GM19351 (cell line): ENCODE results near the gene CAMK2N2.
A peak's percentile ranks its signal among the peaks of the same experiment; 100 is the strongest.

ENCODE experiments used
- ATAC-seq: cut with Tn5 transposase; IDR thresholded peaks from one replicate; pipeline ENCODE4 v1.9.1; 2021; ENCODE audit warnings: mild to moderate bottlenecking, moderate library complexity; ENCODE audit not compliant: unreplicated experiment

Gene CAMK2N2

DNA sequence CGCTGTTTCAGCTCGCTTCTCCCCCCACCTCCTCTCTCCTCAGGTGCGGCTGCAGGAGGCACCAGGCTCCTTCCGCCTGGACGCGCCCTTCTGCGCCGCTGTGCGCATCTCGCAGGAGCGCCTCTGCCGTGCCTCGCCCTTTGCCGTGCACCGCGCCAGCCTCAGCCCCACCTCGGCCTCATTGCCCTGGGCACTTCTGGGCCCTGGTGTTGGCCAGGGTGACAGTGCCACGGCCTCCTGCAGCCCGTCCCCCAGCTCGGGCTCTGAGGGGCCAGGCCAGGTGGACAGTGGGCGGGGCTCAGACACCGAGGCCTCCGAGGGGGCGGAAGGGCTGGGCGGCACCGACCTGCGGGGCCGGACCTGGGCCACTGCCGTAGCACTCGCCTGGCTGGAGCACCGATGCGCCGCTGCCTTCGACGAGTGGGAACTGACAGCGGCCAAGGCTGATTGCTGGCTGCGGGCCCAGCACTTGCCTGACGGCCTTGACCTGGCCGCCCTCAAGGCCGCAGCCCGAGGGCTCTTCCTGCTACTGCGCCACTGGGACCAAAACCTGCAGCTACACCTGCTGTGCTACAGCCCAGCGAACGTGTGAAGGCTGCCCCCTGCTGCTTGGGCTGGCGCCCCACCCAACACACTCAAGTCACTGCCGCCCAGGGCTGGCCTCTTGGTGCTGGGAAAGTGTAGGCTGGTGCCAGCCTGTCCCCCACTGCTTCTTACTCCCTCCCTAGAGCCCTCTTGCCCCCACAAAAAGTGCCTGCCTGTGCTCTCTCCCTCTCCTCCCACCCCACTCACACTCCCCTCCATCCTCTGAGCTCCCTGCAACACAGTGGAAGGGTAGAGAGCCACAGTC is 19.7 kb downstream of the CAMK2N2 start:
- ATAC-seq: no peak

- ATAC-seq: no peak
Measured at GRCh38 chr3:184241141-184241446, 20.3 kb downstream of the CAMK2N2 start.

DNA sequence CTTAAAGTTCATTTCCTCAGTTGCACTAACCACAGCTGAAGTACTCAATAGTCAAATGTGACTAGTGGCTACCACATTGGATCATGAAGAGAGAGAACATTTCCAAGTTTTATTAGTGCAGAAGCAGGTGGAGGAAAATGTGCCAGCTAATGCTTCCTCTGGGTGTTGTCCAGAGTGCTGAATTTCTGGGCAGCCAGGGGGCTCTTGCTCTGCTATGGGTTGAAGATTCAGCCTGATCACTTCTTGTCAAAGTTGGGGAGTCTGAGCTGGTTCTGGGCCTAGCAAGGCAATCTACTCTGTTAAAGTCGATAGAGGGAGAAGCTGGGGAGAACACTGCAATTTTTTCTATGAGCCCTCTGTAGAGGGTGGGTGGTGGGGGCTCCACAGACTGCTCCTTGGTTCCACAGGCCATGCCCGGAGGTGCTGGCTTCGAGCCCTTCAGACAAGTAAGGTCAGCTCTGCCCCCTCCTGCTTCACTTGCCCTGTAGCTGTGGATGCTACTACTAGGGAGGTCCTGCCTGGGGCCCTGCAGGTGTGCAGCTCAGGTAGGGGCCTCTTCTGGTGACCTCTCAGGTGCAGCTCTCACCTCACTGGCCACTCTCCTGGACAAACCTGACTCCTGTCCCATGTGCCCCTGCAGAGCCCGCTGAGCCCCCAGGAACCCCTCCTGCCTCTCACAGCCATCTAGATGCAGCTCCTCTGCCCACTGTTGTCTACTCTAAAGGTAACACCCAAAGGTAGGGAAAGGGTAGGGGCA is 20.8 kb downstream of the CAMK2N2 start:
- ATAC-seq: no peak

DNA sequence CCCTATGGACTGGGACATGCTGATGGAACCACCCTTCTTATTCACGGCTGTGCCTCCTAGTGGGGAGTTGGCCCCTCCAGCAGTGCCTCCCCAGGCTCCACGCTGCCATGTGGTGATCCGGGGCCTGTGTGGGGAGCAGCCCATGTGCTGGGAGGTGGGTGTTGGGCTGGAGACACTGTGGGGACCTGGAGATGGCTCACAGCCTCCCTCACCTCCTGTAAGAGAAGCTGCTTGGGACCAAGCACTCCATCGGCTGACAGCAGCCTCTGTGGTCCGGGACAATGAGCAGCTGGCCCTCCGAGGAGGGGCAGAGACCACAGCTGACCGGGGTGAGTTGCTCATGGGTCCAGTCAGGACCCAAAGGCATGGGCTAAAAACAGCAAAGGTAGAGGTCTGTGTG is 21.6 kb downstream of the CAMK2N2 start:
- ATAC-seq: no peak

- no peak for ATAC-seq
Measured at GRCh38 chr3:184239221-184239620, 22.1 kb downstream of the CAMK2N2 start.

DNA sequence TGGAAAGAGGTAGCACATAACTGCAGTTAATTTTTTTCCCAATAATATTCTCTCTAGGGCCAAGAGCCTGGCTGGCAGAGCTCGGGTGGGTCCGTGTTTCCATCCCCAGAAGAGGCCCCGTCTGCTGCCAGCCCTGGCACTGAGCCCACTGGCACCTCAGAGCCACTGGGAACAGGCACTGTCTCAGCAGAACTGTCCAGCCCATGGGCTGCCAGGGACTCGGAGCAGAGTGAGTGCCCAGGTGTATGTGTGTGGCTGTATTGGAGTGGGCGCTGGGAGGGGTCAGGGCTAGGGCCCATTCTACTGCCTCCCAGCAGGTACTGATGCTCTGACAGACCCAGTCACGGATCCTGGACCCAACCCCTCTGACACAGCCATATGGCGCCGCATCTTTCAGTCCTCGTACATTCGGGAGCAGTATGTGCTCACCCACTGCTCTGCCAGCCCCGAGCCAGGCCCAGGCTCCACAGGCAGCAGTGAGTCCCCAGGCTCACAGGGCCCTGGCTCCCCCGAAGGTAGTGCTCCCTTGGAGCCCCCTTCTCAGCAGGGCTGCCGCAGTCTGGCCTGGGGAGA is 23.0 kb downstream of the CAMK2N2 start:
- no peak for ATAC-seq

- ATAC-seq: no peak
Measured at GRCh38 chr3:184237807-184238206, 23.5 kb downstream of the CAMK2N2 start.

GRCh38 chr3:184237211-184237610 is 24.1 kb downstream of the CAMK2N2 start:
- no peak for ATAC-seq

DNA sequence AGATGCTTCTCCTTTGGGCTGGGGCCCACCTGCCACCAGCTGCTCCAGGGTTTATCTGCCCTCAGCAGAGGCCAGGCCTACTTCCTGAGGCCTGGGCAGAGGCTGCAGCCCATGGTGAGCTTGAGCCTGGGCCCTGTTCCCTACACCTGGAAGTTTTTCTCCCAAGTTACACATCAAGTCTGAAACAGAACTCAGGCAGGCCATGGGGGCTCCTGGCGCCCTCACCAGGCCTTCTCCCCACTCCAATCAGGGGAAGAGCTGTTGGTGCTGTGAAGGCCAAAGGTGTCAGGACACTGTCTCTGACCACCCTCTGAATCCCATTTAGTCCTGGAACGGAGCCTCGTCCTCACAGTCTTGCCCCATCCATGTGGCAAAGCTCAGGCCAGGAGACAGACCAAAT is 24.7 kb downstream of the CAMK2N2 start:
- ATAC-seq: no peak

DNA sequence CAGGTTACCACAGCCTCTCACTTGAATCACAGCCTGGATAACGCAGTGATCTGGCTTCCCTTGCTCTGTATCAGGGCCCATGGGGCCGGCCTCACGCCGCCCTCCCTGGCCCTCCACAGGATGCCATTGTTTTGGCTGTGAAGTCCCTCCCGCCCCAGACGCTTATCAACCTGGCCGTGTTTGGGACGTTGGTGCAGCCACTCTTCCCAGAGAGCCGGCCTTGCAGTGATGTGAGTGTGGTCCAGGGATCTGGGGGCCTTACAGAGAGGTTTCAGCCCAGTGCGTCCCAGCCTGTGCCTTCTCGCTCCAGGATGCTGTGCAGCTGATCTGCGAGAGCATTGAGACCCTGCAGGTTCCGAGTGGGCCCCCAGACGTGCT is 25.3 kb downstream of the CAMK2N2 start:
- ATAC-seq: no peak

DNA sequence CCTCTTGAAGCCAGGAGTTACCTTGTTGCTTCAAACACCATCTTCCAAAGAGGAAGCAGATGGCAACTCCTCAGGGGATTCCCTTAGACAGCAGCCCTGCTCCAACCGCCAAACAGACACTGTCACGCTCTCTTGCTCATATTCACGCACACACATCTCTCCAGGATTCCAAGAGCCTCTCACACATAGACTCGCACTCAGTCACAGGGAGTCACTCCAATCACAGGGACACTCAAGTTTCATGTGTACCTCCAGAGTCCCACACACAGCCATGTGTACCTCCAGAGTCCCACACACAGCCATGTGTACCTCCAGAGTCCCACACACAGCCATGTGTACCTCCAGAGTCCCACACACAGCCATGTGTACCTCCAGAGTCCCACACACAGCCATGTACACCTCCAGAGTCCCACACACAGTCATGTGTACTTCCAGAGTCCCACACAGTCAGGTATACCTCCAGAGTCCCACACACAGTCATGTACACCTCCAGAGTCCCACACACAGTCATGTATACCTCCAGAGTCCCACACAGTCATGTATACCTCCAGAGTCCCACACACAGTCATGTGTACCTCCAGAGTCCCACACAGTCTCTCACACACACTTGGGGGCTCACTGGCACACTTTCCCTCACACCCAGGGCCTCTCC is 25.8 kb downstream of the CAMK2N2 start:
- ATAC-seq: no peak

- ATAC-seq: no peak
Measured at GRCh38 chr3:184234671-184235380, 26.5 kb downstream of the CAMK2N2 start.

- ATAC-seq: no peak
Measured at GRCh38 chr3:184234224-184234623, 27.1 kb downstream of the CAMK2N2 start.

DNA sequence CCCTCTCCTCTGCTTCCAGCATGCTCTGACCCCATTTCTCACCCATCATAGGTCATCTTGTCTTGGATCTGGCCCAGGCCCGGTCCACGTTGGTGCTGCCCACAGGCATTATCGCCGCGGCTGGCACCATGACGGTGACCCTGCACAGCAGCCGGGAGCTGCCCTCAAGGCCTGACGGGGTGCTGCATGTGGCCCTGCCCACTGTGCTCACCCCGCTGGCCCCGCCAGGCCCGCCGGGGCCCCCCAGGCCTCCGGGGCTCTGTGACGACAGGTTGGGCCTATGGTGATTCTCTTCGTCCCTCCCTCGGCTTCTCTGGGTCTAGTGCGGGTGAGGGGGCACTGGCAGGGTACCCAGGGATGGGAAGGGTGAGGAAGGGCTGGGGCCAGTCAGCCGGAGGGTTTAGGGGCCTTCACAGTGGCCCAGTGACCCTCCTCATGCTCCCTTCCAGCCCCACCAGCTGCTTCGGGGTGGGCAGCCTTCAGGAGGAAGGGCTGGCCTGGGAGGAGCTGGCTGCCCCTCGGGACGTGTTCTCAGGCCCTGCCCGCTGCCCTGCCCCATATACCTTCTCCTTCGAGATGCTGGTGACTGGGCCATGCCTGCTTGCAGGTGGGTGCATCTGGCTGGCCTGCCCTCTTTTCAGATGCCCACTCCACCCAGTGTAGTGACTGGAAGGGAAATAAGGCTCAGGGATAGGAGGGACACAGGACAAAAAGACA is 28.1 kb downstream of the CAMK2N2 start:
- ATAC-seq: no peak

- no peak for ATAC-seq
Measured at GRCh38 chr3:184231671-184232070, 29.7 kb downstream of the CAMK2N2 start.

- ATAC-seq: no peak
Measured at GRCh38 chr3:184230603-184231528, 30.5 kb downstream of the CAMK2N2 start.

DNA sequence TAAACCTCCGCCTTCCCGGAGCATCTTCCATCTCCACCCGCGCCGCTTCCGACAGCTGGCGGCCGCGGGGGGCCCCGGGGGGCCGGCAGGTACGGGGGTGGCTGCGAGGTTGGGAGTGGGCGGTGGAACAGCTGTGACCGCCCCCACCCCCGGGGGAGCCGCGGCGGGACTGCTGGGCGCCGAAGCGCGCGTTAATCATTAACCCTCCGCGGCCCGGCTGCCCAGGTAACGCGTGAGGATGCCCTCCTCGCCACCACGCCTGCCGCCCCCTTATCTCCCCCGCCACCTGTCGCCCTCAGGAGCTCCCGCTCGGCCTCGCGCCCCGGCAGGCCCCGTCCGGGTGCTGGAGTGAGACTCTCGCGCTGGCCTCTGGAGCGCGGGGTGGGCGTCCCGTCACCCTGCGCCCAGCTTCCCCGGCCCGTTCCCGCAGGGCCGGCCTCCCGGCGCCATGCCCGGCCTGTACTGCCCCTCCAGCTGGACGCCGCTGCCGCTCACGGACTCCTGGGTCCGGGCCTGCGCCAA is 31.2 kb downstream of the CAMK2N2 start:
- no peak for ATAC-seq

GRCh38 chr3:184229394-184230080 is 31.8 kb downstream of the CAMK2N2 start, which contains the start of gene VWA5B2:
Gene VWA5B2, plus strand, starts transcription at chr3:184229585. Its CDS starts 944 bp downstream, at chr3:184230529.
- peak; percentile 83 for ATAC-seq
